ENCODE measurements around the gene MED12.
A peak's percentile ranks its signal among the peaks of the same experiment; 100 is the strongest.

DNA sequence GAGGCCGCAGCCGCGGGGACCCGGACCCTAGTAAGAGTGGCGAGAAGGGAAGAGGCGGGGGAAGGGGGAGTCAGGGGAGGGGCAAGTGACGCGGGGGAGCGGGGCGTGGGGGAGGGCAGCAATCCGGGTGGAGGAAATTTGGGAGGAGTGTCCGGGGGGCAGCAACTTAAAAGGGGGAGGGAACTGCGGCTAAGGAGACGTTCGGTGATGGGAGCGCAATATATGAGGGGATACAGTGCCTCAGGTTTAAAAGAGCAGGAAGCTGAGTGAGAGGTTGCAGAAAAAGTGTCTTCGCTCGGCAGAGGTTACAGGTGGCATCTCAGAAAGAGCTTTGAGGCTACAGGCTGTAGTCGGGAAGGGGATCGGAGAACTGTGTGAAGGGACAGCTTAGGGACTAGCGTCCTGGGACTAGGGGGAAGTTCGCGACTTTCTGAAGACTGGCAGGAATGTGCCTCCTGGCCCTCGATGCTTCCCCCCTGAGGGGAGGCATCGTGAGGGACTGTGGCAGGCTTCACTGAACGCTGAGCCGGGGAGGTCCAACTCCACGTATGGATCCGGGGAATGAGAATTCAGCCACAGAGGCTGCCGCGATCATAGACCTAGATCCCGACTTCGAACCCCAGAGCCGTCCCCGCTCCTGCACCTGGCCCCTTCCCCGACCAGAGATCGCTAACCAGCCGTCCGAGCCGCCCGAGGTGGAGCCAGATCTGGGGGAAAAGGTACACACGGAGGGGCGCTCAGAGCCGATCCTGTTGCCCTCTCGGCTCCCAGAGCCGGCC is 22.2 kb upstream of the MED12 start:
- TF ChIP-seq TCF12 (IDR thresholded peaks at IDR 0.05; ENCODE audit: low read depth, low read length) (no peak), TAF7 (optimal IDR thresholded peaks at IDR 0.05; ENCODE audit: borderline replicate concordance, low read depth, low read length) (no peak), CTCF (IDR thresholded peaks at IDR 0.05; ENCODE audit: control extremely low read depth in 1 of 3, insufficient read depth in 1 of 3, low read depth in 1 of 3, low read length in 3 of 3) (no peak), SIN3A (conservative IDR thresholded peaks at IDR 0.05 in 1 of 2, IDR thresholded peaks at IDR 0.05 in 1 of 2; ENCODE audit: low read depth in 1 of 2, low read length in 2 of 2) (0 out of 4 replicates have a peak, but pooled peaks have one; percentile 11 to 24), EZH2 (IDR thresholded peaks at IDR 0.05; ENCODE audit: low read depth, low read length, severe bottlenecking) (no peak), EP300 (IDR thresholded peaks at IDR 0.05; ENCODE audit: borderline replicate concordance in 1 of 2, low read depth in 2 of 2, low read length in 2 of 2) (no peak), MAX (IDR thresholded peaks at IDR 0.05) (no peak), POLR2A (IDR thresholded peaks at IDR 0.05; ENCODE audit: control extremely low read depth in 1 of 2, low read depth in 2 of 2, low read length in 2 of 2) (no peak), RFX5 (IDR thresholded peaks at IDR 0.05; ENCODE audit: borderline replicate concordance, low read depth, low read length) (no peak), TAF1 (IDR thresholded peaks at IDR 0.05; ENCODE audit: low read depth, low read length) (no peak), CREB1 (IDR thresholded peaks at IDR 0.05) (no peak), SP1 (IDR thresholded peaks at IDR 0.05; ENCODE audit: low read depth, low read length) (no peak), FOSL1 (IDR thresholded peaks at IDR 0.05; ENCODE audit: insufficient read depth, low read depth, low read length) (no peak)

All from H1 (cell line).